Fibroblast of skin of right quadriceps (primary cell): Measurements from ENCODE around the gene ZBTB47.

Experiments used
- DNase-seq: peaks from one replicate; pipeline ENCODE4 v3.0.0-alpha.2; 2013

Gene ZBTB47

GRCh38 chr3:42653560-42654330 is at the start of gene ZBTB47:
Gene ZBTB47 (plus strand): TSS chr3:42653697. CDS start chr3:42658356, 4,659 bp downstream.
- DNase-seq = no peak

- no peak for DNase-seq
Measured at GRCh38 chr3:42605546-42606173, 47.8 kb upstream of the ZBTB47 start.

GRCh38 chr3:42608581-42608980 is 44.9 kb upstream of the ZBTB47 start:
- peak; percentile 21 for DNase-seq

GRCh38 chr3:42610976-42611375 is 42.5 kb upstream of the ZBTB47 start:
- DNase-seq = no peak

- DNase-seq = no peak
Measured at GRCh38 chr3:42612217-42612616, 41.3 kb upstream of the ZBTB47 start.

- no peak for DNase-seq
Measured at GRCh38 chr3:42612928-42613327, 40.6 kb upstream of the ZBTB47 start.

- no peak for DNase-seq
Measured at GRCh38 chr3:42613462-42613861, 40.0 kb upstream of the ZBTB47 start.

- no peak for DNase-seq
Measured at GRCh38 chr3:42631620-42632019, 21.9 kb upstream of the ZBTB47 start.

- no peak for DNase-seq
Measured at GRCh38 chr3:42632146-42632545, 21.4 kb upstream of the ZBTB47 start.

GRCh38 chr3:42633544-42633943 is 20.0 kb upstream of the ZBTB47 start:
- DNase-seq = no peak

GRCh38 chr3:42635111-42635510 is 18.4 kb upstream of the ZBTB47 start:
- DNase-seq = no peak

- DNase-seq = no peak
Measured at GRCh38 chr3:42637001-42637400, 16.5 kb upstream of the ZBTB47 start.

GRCh38 chr3:42638339-42638842 is 15.1 kb upstream of the ZBTB47 start:
- DNase-seq = no peak

GRCh38 chr3:42639192-42639591 is 14.3 kb upstream of the ZBTB47 start:
- no peak for DNase-seq

- no peak for DNase-seq
Measured at GRCh38 chr3:42640129-42640528, 13.4 kb upstream of the ZBTB47 start.

- DNase-seq = no peak
Measured at GRCh38 chr3:42640771-42641370, 12.6 kb upstream of the ZBTB47 start.

- DNase-seq = no peak
Measured at GRCh38 chr3:42647821-42648459, 5.6 kb upstream of the ZBTB47 start.

GRCh38 chr3:42649006-42649405 is 4.5 kb upstream of the ZBTB47 start:
- DNase-seq = no peak

- DNase-seq = no peak
Measured at GRCh38 chr3:42649783-42650182, 3.7 kb upstream of the ZBTB47 start.

- peak; percentile 51 for DNase-seq
Measured at GRCh38 chr3:42651248-42652091, 2.0 kb upstream of the ZBTB47 start.

- DNase-seq = no peak
Measured at GRCh38 chr3:42652251-42652610, 1.3 kb upstream of the ZBTB47 start.

- peak; percentile 66 for DNase-seq
Measured at GRCh38 chr3:42652611-42653302, 740 bp upstream of the ZBTB47 start.
